HepG2 (cell line): ENCODE measurements around the gene ZKSCAN1. TPM values are rescaled to one million over a fixed set of nuclear protein-coding genes. Genes with fewer than 3 reads are reported as not detected.

ENCODE experiments used
- ATF2 ChIP-seq: sonication (generic); formaldehyde crosslinking; IDR thresholded peaks from 2 replicates; pipeline ENCODE4 v1.4.0; 2020; ENCODE audit warnings: missing genetic modification reagents
- PLRG1 ChIP-seq: fragments of 450-650 bp; conservative IDR thresholded peaks from 2 replicates; pipeline ENCODE4 v1.6.1; 2016
- PTBP1 ChIP-seq: fragments of 200-400 bp; formaldehyde crosslinking; IDR thresholded peaks from 2 replicates; pipeline ENCODE4 v1.6.1; 2018; ENCODE audit warnings: low read length, low read depth; ENCODE audit not compliant: poor library complexity, severe bottlenecking
- SNRNP70 ChIP-seq: fragments of 200-400 bp; formaldehyde crosslinking; IDR thresholded peaks from 2 replicates; pipeline ENCODE4 v1.6.1; 2017; ENCODE audit warnings: mild to moderate bottlenecking, low read depth, low read length, moderate library complexity
- SP5 ChIP-seq: IDR thresholded peaks from 2 replicates; pipeline ENCODE4 v1.6.1; 2016; ENCODE audit warnings: low read depth, borderline replicate concordance
- SRSF4 ChIP-seq: fragments of 200-400 bp; formaldehyde crosslinking; IDR thresholded peaks from one replicate; pipeline ENCODE4 v1.6.1; 2018; ENCODE audit warnings: mild to moderate bottlenecking, low read depth, low read length, moderate library complexity; ENCODE audit not compliant: poor library complexity, severe bottlenecking
- U2AF2 ChIP-seq: fragments of 200-400 bp; formaldehyde crosslinking; IDR thresholded peaks from 2 replicates; pipeline ENCODE4 v1.6.1; 2017; ENCODE audit warnings: low read depth, mild to moderate bottlenecking, low read length
- ZBTB3 ChIP-seq: sonication (generic); formaldehyde crosslinking; IDR thresholded peaks from 2 replicates; pipeline ENCODE4 v1.4.0; 2020; ENCODE audit warnings: low read depth, mild to moderate bottlenecking, moderate library complexity, missing genetic modification reagents, borderline replicate concordance
- ZNF281 ChIP-seq: sonication (generic); formaldehyde crosslinking; IDR thresholded peaks from 2 replicates; pipeline ENCODE4 v1.4.0; 2020; ENCODE audit warnings: missing genetic modification reagents, borderline replicate concordance
- ZNF614 ChIP-seq: IDR thresholded peaks from 2 replicates; pipeline ENCODE4 v1.6.1; 2018; ENCODE audit warnings: missing biosample characterization, missing genetic modification reagents, inconsistent platforms, borderline replicate concordance
- ZNF749 ChIP-seq: sonication (generic); formaldehyde crosslinking; IDR thresholded peaks from 2 replicates; pipeline ENCODE4 v1.8.0; 2022; ENCODE audit warnings: mild to moderate bottlenecking, missing genetic modification reagents, moderate library complexity, borderline replicate concordance
- ZNF879 ChIP-seq: sonication (generic); formaldehyde crosslinking; IDR thresholded peaks from 2 replicates; pipeline ENCODE4 v1.8.1; 2023; ENCODE audit warnings: missing genetic modification reagents
- ZNF891 ChIP-seq: sonication (generic); formaldehyde crosslinking; IDR thresholded peaks from 2 replicates; pipeline ENCODE4 v1.5.0; 2020; ENCODE audit warnings: mild to moderate bottlenecking, missing genetic modification reagents
- ZSCAN29 ChIP-seq: sonication (generic); formaldehyde crosslinking; conservative IDR thresholded peaks from 2 replicates; pipeline ENCODE4 v1.4.0; 2020; ENCODE audit warnings: mild to moderate bottlenecking, missing genetic modification reagents
- polyA plus RNA-seq, 8 experiments: library from polyadenylated mRNA; depleted of rRNA in 3 of 8; stranded (reverse) in 7 of 8; unstranded in 1 of 8; fragments of >200 nt; fragmentation: Illumina TruSeq in 4 of 8; extraction: Trizol in 4 of 8; gene quantifications; 2 replicates each; pipeline versions ENCODE4 v1.2.1 to v1.2.3, GENCODE V29; 2011 to 2016; ENCODE audit warnings: low read depth in 4 of 8, missing spikeins in 1 of 8, mixed read lengths in 1 of 8; ENCODE audit not compliant: insufficient read depth in 1 of 8
- total RNA-seq, 5 experiments: library from RNA; depleted of rRNA; stranded (reverse); fragments of >200 nt; fragmentation: Illumina TruSeq; extraction: Trizol; gene quantifications; 2 replicates each; pipeline ENCODE4 v1.2.3, GENCODE V29; 2016; ENCODE audit warnings: low read depth in 1 of 5
- TF ChIP-seq, protein P1 (sequence below): sonication (generic); formaldehyde crosslinking; IDR thresholded peaks from 2 replicates; pipeline ENCODE4 v1.4.0; 2020; ENCODE audit warnings: missing genetic modification reagents, mild to moderate bottlenecking, borderline replicate concordance
- TF ChIP-seq, protein P2 (sequence below): IDR thresholded peaks from 2 replicates; pipeline ENCODE4 v1.6.1; 2012; ENCODE audit warnings: inconsistent platforms
- TF ChIP-seq, protein P3 (sequence below): sonication (generic); formaldehyde crosslinking; IDR thresholded peaks from 2 replicates; pipeline ENCODE4 v1.4.0; 2020; ENCODE audit warnings: missing genetic modification reagents
- TF ChIP-seq, protein P4 (sequence below): sonication (generic); formaldehyde crosslinking; IDR thresholded peaks from 2 replicates; pipeline ENCODE4 v1.8.1; 2022; ENCODE audit warnings: low read depth, mild to moderate bottlenecking, missing genetic modification reagents

ZKSCAN1 gene
- total and polyA plus RNA-seq, 2 of the 13 experiments (the other 11 are each of a cell fraction or from before 2014, with no cell fraction given): 46.4 to 60.6 TPM

- peak; percentile 75; the same call in 1 of the 2 replicates for TF ChIP-seq ZBTB3 (CRISPR knock-in tag)
- peak; percentile 98 for TF ChIP-seq ZSCAN29 (CRISPR knock-in tag)
- TF ChIP-seq, protein P1, sequence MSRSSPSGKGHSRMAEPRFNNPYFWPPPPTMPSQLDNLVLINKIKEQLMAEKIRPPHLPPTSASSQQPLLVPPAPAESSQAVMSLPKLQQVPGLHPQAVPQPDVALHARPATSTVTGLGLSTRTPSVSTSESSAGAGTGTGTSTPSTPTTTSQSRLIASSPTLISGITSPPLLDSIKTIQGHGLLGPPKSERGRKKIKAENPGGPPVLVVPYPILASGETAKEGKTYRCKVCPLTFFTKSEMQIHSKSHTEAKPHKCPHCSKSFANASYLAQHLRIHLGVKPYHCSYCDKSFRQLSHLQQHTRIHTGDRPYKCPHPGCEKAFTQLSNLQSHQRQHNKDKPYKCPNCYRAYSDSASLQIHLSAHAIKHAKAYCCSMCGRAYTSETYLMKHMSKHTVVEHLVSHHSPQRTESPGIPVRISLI: peak; percentile 92; the same call in 1 of the 2 replicates
- peak; percentile 75 for TF ChIP-seq ATF2 (CRISPR knock-in tag)
- TF ChIP-seq ZNF891 (CRISPR knock-in tag): no peak; the same call in 1 of the 2 replicates
- TF ChIP-seq ZNF614 (CRISPR knock-in tag): peak; percentile 33; the same call in 1 of the 2 replicates
- TF ChIP-seq, protein P2, sequence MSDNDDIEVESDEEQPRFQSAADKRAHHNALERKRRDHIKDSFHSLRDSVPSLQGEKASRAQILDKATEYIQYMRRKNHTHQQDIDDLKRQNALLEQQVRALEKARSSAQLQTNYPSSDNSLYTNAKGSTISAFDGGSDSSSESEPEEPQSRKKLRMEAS: peak; percentile 65
- TF ChIP-seq SRSF4: no peak
- no peak for TF ChIP-seq SNRNP70
- TF ChIP-seq ZNF749: no peak
- TF ChIP-seq PTBP1: no peak
- TF ChIP-seq SP5 (CRISPR knock-in tag): no peak
- no peak for TF ChIP-seq PLRG1
- TF ChIP-seq ZNF281 (CRISPR knock-in tag): peak; percentile 80; the same call in 1 of the 2 replicates
- TF ChIP-seq, protein P3, sequence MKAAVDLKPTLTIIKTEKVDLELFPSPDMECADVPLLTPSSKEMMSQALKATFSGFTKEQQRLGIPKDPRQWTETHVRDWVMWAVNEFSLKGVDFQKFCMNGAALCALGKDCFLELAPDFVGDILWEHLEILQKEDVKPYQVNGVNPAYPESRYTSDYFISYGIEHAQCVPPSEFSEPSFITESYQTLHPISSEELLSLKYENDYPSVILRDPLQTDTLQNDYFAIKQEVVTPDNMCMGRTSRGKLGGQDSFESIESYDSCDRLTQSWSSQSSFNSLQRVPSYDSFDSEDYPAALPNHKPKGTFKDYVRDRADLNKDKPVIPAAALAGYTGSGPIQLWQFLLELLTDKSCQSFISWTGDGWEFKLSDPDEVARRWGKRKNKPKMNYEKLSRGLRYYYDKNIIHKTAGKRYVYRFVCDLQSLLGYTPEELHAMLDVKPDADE (CRISPR knock-in tag): no peak
- TF ChIP-seq, protein P4, sequence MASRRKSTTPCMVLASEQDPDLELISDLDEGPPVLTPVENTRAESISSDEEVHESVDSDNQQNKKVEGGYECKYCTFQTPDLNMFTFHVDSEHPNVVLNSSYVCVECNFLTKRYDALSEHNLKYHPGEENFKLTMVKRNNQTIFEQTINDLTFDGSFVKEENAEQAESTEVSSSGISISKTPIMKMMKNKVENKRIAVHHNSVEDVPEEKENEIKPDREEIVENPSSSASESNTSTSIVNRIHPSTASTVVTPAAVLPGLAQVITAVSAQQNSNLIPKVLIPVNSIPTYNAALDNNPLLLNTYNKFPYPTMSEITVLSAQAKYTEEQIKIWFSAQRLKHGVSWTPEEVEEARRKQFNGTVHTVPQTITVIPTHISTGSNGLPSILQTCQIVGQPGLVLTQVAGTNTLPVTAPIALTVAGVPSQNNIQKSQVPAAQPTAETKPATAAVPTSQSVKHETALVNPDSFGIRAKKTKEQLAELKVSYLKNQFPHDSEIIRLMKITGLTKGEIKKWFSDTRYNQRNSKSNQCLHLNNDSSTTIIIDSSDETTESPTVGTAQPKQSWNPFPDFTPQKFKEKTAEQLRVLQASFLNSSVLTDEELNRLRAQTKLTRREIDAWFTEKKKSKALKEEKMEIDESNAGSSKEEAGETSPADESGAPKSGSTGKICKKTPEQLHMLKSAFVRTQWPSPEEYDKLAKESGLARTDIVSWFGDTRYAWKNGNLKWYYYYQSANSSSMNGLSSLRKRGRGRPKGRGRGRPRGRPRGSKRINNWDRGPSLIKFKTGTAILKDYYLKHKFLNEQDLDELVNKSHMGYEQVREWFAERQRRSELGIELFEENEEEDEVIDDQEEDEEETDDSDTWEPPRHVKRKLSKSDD (CRISPR knock-in tag): no peak; the same call in 1 of the 2 replicates
- TF ChIP-seq U2AF2: no peak
- TF ChIP-seq ZNF879 (CRISPR knock-in tag): no peak
Observed at GRCh38 chr7:100003711-100004661, 11.4 kb upstream of the ZKSCAN1 start (continued).
